ENCODE results near the gene RNF181.

- TF ChIP-seq CBX5 (IDR thresholded peaks at IDR 0.05; ENCODE audit: low read depth, low read length) (no peak), SP1 (IDR thresholded peaks at IDR 0.05; ENCODE audit: low read depth, low read length) (no peak)
These were observed 1.7 kb downstream of the RNF181 start for GRCh38 chr2:85597241-85597640.

All from H1 (cell line).